Liver (tissue), 9 donors: Measurements from ENCODE around the gene PRND. TPM values are rescaled to one million over a fixed set of nuclear protein-coding genes. Genes with fewer than 3 reads are reported as not detected.

Experiments used
- DNase-seq: peaks from one replicate; pipeline ENCODE4 v3.0.0-alpha.2; 2017; ENCODE audit warnings: low spot score
- H3K27ac ChIP-seq, 2 donors: one replicate each; pipeline ENCODE4 v1.7.0; 2013; ENCODE audit warnings: inconsistent platforms in 2 of 2, low read length in 2 of 2, control low read depth in 1 of 2, low read depth in 1 of 2, mild to moderate bottlenecking in 1 of 2
- H3K27me3 ChIP-seq, 4 donors: one replicate each; pipeline versions ENCODE4 v1.6.1 to v1.7.0; 2013; ENCODE audit warnings: low read length in 3 of 4, inconsistent platforms in 1 of 4, mild to moderate bottlenecking in 1 of 4, moderate library complexity in 1 of 4; ENCODE audit not compliant: control insufficient read depth in 4 of 4, insufficient read depth in 4 of 4
- H3K36me3 ChIP-seq, 4 donors: one replicate each; pipeline versions ENCODE4 v1.6.1 to v1.7.0; 2013; ENCODE audit warnings: low read length in 3 of 4, mild to moderate bottlenecking in 3 of 4, low read depth in 1 of 4, moderate library complexity in 1 of 4; ENCODE audit not compliant: control insufficient read depth in 4 of 4, insufficient read depth in 3 of 4
- H3K4me1 ChIP-seq, 4 donors: one replicate each; pipeline versions ENCODE4 v1.6.1 to v1.7.0; 2013; ENCODE audit warnings: low read length in 3 of 4, mild to moderate bottlenecking in 3 of 4, moderate library complexity in 1 of 4; ENCODE audit not compliant: control insufficient read depth in 4 of 4, insufficient read depth in 4 of 4
- H3K4me3 ChIP-seq, 3 donors: one replicate each; pipeline versions ENCODE4 v1.6.1 to v1.7.0; 2013; ENCODE audit warnings: low read length in 3 of 3, control low read depth in 1 of 3, low read depth in 1 of 3, mild to moderate bottlenecking in 1 of 3
- H3K9ac ChIP-seq, 2 donors: one replicate each; pipeline ENCODE4 v1.7.0; 2013; ENCODE audit warnings: low read length in 2 of 2, mild to moderate bottlenecking in 2 of 2, moderate library complexity in 2 of 2, control low read depth in 1 of 2, low read depth in 1 of 2
- H3K9me3 ChIP-seq, 4 donors: one replicate each; pipeline versions ENCODE4 v1.6.1 to v1.7.0; 2013; ENCODE audit warnings: low read length in 3 of 4; ENCODE audit not compliant: control insufficient read depth in 4 of 4
- EGR1 ChIP-seq, 2 donors: IDR thresholded peaks; 2 replicates each; pipeline ENCODE4 v1.6.1; 2016 to 2018; ENCODE audit warnings: antibody characterized with exemption in 2 of 2, low read depth in 2 of 2
- FOXA1 ChIP-seq: IDR thresholded peaks from 2 replicates; pipeline ENCODE4 v1.6.1; 2016; ENCODE audit warnings: antibody characterized with exemption
- FOXA2 ChIP-seq: IDR thresholded peaks from 2 replicates; pipeline ENCODE4 v1.6.1; 2016; ENCODE audit warnings: antibody characterized with exemption
- GABPA ChIP-seq, 2 donors: IDR thresholded peaks in 1 of 2; conservative IDR thresholded peaks in 1 of 2; 2 replicates each; pipeline ENCODE4 v1.6.1; 2016; ENCODE audit warnings: antibody characterized with exemption in 2 of 2, mild to moderate bottlenecking in 1 of 2, moderate library complexity in 1 of 2
- HNF4A ChIP-seq, 2 donors: conservative IDR thresholded peaks; 2 replicates each; pipeline ENCODE4 v1.6.1; 2016; ENCODE audit warnings: antibody characterized with exemption in 2 of 2, mild to moderate bottlenecking in 2 of 2
- HNF4G ChIP-seq: IDR thresholded peaks from 2 replicates; pipeline ENCODE4 v1.6.1; 2016; ENCODE audit warnings: antibody characterized with exemption
- JUND ChIP-seq, 2 donors: IDR thresholded peaks; 2 replicates each; pipeline ENCODE4 v1.6.1; 2016; ENCODE audit warnings: antibody characterized with exemption in 2 of 2
- NR2F2 ChIP-seq: IDR thresholded peaks from 2 replicates; pipeline ENCODE4 v1.6.1; 2016; ENCODE audit warnings: antibody characterized with exemption
- RAD21 ChIP-seq, 2 donors: IDR thresholded peaks; 2 replicates each; pipeline ENCODE4 v1.6.1; 2016; ENCODE audit warnings: antibody characterized with exemption in 2 of 2, mild to moderate bottlenecking in 2 of 2
- RXRA ChIP-seq, 2 donors: IDR thresholded peaks; 2 replicates each; pipeline ENCODE4 v1.6.1; 2017 to 2018; ENCODE audit warnings: antibody characterized with exemption in 2 of 2, mild to moderate bottlenecking in 1 of 2
- SP1 ChIP-seq: IDR thresholded peaks from 2 replicates; pipeline ENCODE4 v1.6.1; 2018; ENCODE audit warnings: antibody characterized with exemption, mild to moderate bottlenecking
- TAF1 ChIP-seq: conservative IDR thresholded peaks from 2 replicates; pipeline ENCODE4 v1.6.1; 2016; ENCODE audit warnings: antibody characterized with exemption, mild to moderate bottlenecking
- YY1 ChIP-seq: IDR thresholded peaks from 2 replicates; pipeline ENCODE4 v1.6.1; 2016; ENCODE audit warnings: antibody characterized with exemption, mild to moderate bottlenecking
- WGBS: extraction: QIAGEN DNeasy Blood & Tissue Kit; methylation state at CpG from one replicate; pipeline ENCODE4 v1.1.7; 2013; 5-methylcytosine and 5-hydroxymethylcytosine counted together
- polyA plus RNA-seq, 2 donors: library from polyadenylated mRNA; stranded (reverse) in 1 of 2; unstranded in 1 of 2; fragments of 200-250 nt in 1 of 2; fragments of >200 nt in 1 of 2; fragmentation: Nextera tagmentation in 1 of 2; extraction: Ambion mirVana in 1 of 2; gene quantifications; one replicate each; pipeline versions ENCODE4 v1.2.1 to v1.2.3, GENCODE V29; 2013 to 2015
- total RNA-seq, 2 donors: library from RNA; depleted of rRNA; stranded (reverse); fragments of >200 nt; gene quantifications; one replicate each; pipeline ENCODE4 v1.2.3, GENCODE V29; 2014
- TF ChIP-seq, protein P1 (sequence below): fragments of 150-350 bp; IDR thresholded peaks from 2 replicates; pipeline ENCODE4 v1.5.1; 2017; ENCODE audit warnings: improper control_type of control experiment, low read depth, low read length; ENCODE audit not compliant: missing input control
- TF ChIP-seq, protein P2 (sequence below): IDR thresholded peaks from 2 replicates; pipeline ENCODE4 v1.6.1; 2016; ENCODE audit warnings: antibody characterized with exemption
- TF ChIP-seq, protein P3 (sequence below): IDR thresholded peaks from 2 replicates; pipeline ENCODE4 v1.6.1; 2016; ENCODE audit warnings: antibody characterized with exemption
- TF ChIP-seq, protein P4 (sequence below): IDR thresholded peaks from 2 replicates; pipeline ENCODE4 v1.6.1; 2016; ENCODE audit warnings: antibody characterized with exemption, mild to moderate bottlenecking
- TF ChIP-seq, protein P5 (sequence below): IDR thresholded peaks from 2 replicates; pipeline ENCODE4 v1.6.1; 2016; ENCODE audit warnings: antibody characterized with exemption
- donor health status: healthy.
- donor health status: healthy.
- donor health status: healthy.
- donor health status: healthy.
- donor health status: healthy.

PRND gene
- total and polyA plus RNA-seq, 4 donors = 0.23 TPM; not detected in 3

DNA sequence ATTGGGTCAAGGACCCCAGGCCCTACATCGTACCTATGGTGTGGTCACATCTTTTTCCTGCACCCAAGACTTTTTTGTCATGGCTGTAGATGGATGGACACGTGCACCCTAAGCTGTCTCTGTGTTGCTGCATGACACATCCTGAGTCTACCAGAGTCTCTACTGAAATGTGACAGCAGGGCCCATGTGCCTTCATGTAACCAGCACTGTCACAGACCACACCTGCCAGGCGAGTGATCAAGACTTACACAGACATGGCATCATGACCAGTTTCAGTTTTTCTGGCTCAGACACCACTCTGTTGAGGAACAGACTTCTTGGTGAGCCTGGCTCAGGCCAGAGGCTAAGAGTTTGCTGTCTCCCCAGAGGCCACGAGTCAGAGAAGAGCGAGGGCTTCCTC is 7.6 kb downstream of the PRND start:
- no peaks in the 10 kb centered on the region for H3K9me3 ChIP-seq
- no peaks in the 10 kb centered on the region for H3K4me1 ChIP-seq
- no peak for TF ChIP-seq GABPA (IDR thresholded peaks at IDR 0.05 in 1 of 2, conservative IDR thresholded peaks at IDR 0.05 in 1 of 2)
- no peak for TF ChIP-seq RAD21 (IDR thresholded peaks at IDR 0.05)
- no peak for TF ChIP-seq SP1
- no peak for TF ChIP-seq RXRA (IDR thresholded peaks at IDR 0.05)
- no peak for TF ChIP-seq JUND (IDR thresholded peaks at IDR 0.05)
- no peak for TF ChIP-seq HNF4G
- TF ChIP-seq FOXA1 = no peak
- no peak for TF ChIP-seq TAF1
- TF ChIP-seq HNF4A (conservative IDR thresholded peaks at IDR 0.05) = no peak
- TF ChIP-seq, protein P1, sequence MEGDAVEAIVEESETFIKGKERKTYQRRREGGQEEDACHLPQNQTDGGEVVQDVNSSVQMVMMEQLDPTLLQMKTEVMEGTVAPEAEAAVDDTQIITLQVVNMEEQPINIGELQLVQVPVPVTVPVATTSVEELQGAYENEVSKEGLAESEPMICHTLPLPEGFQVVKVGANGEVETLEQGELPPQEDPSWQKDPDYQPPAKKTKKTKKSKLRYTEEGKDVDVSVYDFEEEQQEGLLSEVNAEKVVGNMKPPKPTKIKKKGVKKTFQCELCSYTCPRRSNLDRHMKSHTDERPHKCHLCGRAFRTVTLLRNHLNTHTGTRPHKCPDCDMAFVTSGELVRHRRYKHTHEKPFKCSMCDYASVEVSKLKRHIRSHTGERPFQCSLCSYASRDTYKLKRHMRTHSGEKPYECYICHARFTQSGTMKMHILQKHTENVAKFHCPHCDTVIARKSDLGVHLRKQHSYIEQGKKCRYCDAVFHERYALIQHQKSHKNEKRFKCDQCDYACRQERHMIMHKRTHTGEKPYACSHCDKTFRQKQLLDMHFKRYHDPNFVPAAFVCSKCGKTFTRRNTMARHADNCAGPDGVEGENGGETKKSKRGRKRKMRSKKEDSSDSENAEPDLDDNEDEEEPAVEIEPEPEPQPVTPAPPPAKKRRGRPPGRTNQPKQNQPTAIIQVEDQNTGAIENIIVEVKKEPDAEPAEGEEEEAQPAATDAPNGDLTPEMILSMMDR = no peak
- TF ChIP-seq, protein P2, sequence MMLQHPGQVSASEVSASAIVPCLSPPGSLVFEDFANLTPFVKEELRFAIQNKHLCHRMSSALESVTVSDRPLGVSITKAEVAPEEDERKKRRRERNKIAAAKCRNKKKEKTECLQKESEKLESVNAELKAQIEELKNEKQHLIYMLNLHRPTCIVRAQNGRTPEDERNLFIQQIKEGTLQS = no peak
- TF ChIP-seq, protein P3, sequence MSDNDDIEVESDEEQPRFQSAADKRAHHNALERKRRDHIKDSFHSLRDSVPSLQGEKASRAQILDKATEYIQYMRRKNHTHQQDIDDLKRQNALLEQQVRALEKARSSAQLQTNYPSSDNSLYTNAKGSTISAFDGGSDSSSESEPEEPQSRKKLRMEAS = no peak
- no peak for TF ChIP-seq FOXA2
- TF ChIP-seq, protein P4, sequence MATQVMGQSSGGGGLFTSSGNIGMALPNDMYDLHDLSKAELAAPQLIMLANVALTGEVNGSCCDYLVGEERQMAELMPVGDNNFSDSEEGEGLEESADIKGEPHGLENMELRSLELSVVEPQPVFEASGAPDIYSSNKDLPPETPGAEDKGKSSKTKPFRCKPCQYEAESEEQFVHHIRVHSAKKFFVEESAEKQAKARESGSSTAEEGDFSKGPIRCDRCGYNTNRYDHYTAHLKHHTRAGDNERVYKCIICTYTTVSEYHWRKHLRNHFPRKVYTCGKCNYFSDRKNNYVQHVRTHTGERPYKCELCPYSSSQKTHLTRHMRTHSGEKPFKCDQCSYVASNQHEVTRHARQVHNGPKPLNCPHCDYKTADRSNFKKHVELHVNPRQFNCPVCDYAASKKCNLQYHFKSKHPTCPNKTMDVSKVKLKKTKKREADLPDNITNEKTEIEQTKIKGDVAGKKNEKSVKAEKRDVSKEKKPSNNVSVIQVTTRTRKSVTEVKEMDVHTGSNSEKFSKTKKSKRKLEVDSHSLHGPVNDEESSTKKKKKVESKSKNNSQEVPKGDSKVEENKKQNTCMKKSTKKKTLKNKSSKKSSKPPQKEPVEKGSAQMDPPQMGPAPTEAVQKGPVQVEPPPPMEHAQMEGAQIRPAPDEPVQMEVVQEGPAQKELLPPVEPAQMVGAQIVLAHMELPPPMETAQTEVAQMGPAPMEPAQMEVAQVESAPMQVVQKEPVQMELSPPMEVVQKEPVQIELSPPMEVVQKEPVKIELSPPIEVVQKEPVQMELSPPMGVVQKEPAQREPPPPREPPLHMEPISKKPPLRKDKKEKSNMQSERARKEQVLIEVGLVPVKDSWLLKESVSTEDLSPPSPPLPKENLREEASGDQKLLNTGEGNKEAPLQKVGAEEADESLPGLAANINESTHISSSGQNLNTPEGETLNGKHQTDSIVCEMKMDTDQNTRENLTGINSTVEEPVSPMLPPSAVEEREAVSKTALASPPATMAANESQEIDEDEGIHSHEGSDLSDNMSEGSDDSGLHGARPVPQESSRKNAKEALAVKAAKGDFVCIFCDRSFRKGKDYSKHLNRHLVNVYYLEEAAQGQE = no peak
- TF ChIP-seq, protein P5, sequence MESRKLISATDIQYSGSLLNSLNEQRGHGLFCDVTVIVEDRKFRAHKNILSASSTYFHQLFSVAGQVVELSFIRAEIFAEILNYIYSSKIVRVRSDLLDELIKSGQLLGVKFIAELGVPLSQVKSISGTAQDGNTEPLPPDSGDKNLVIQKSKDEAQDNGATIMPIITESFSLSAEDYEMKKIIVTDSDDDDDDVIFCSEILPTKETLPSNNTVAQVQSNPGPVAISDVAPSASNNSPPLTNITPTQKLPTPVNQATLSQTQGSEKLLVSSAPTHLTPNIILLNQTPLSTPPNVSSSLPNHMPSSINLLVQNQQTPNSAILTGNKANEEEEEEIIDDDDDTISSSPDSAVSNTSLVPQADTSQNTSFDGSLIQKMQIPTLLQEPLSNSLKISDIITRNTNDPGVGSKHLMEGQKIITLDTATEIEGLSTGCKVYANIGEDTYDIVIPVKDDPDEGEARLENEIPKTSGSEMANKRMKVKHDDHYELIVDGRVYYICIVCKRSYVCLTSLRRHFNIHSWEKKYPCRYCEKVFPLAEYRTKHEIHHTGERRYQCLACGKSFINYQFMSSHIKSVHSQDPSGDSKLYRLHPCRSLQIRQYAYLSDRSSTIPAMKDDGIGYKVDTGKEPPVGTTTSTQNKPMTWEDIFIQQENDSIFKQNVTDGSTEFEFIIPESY = no peak
- no peak for TF ChIP-seq NR2F2
- no peak for TF ChIP-seq YY1
- TF ChIP-seq EGR1 (IDR thresholded peaks at IDR 0.05; ENCODE audit: low read depth in 2 of 2) = no peak
- H3K27ac ChIP-seq = no peak overlapping the region
- H3K36me3 ChIP-seq = no peaks in the 10 kb centered on the region
- no peak for DNase-seq
- no peak overlapping the region for H3K4me3 ChIP-seq
- H3K9ac ChIP-seq = no peak overlapping the region
- H3K27me3 ChIP-seq = peaks cover 0 to 4% (median 0%) of the 10 kb centered on the region in 4 donors
- 79% methylated on average over 5 of the region's 5 CpGs for WGBS
